ENCODE results near the gene SPATA46.

DNA sequence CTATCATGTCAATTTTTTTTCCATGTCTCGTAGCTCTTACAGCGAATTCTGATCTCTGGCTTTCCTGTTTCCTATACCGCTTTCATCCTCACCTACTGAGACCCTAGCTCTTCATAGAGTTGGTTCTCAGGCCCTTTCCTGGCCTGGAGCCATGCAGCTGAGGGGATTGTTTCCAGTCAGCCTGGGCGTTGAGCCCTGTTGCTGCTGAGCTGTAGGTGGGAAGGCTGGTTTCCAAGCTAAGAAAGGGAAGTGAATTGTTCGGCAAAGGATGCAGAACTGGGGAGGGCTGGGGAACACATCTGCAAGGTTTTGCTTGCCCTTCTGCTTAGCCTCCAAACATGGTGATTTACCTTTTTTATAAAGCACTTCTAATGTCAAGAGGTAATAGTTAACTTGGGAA lies 41.5 kb downstream of the SPATA46 start:
- TF ChIP-seq, protein P1, sequence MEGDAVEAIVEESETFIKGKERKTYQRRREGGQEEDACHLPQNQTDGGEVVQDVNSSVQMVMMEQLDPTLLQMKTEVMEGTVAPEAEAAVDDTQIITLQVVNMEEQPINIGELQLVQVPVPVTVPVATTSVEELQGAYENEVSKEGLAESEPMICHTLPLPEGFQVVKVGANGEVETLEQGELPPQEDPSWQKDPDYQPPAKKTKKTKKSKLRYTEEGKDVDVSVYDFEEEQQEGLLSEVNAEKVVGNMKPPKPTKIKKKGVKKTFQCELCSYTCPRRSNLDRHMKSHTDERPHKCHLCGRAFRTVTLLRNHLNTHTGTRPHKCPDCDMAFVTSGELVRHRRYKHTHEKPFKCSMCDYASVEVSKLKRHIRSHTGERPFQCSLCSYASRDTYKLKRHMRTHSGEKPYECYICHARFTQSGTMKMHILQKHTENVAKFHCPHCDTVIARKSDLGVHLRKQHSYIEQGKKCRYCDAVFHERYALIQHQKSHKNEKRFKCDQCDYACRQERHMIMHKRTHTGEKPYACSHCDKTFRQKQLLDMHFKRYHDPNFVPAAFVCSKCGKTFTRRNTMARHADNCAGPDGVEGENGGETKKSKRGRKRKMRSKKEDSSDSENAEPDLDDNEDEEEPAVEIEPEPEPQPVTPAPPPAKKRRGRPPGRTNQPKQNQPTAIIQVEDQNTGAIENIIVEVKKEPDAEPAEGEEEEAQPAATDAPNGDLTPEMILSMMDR (IDR thresholded peaks at IDR 0.05) = no peak
- TF ChIP-seq POLR2AphosphoS5 (IDR thresholded peaks at IDR 0.05) (no peak), POLR2A (IDR thresholded peaks at IDR 0.05) (no peak), EP300 (IDR thresholded peaks at IDR 0.05) (no peak)
